SK-N-SH (cell line): ENCODE results near the gene RFX4. TPM values are rescaled to one million over a fixed set of nuclear protein-coding genes. Genes with fewer than 3 reads are reported as not detected.

Experiments used
- CTCF ChIA-PET: fragments of 300-600, 350-600 bp; formaldehyde crosslinking; extraction: SDS; loops from one replicate; lab custom pipeline; 2021; lab: Yijun Ruan, JAX
- POLR2A ChIA-PET: fragments of 350-600 bp; sonication (Branson Sonifier 250); formaldehyde crosslinking; extraction: SDS; loops from one replicate; lab custom pipeline; 2020; ENCODE audit warnings: antibody characterized with exemption, inconsistent platforms; lab: Yijun Ruan, JAX
- DNase-seq: peaks from one replicate; pipeline ENCODE4 v3.0.0; 2012
- H2AFZ ChIP-seq: fragments of 200-600 bp; sonication (generic); 2 replicates; pipeline ENCODE4 v1.8.1; 2016; ENCODE audit warnings: antibody characterized with exemption, mild to moderate bottlenecking, low read depth
- H3F3A ChIP-seq: fragments of 200-600 bp; sonication (generic); replicated peaks from 2 replicates; pipeline ENCODE3; 2016; ENCODE audit warnings: antibody characterized with exemption, mild to moderate bottlenecking; ENCODE audit not compliant: insufficient read depth
- H3K27ac ChIP-seq, 2 experiments: fragments of 200-500 bp in 1 of 2; fragments of 200-600 bp in 1 of 2; sonication (Bioruptor generic) in 1 of 2; sonication (generic), shearing (Covaris generic) in 1 of 2; 2 replicates each; pipeline versions ENCODE4 v1.5.1 to v1.6.1; 2014 to 2016; ENCODE audit warnings: low read depth in 2 of 2, inconsistent platforms in 1 of 2, low read length in 1 of 2, mild to moderate bottlenecking in 1 of 2, mixed read lengths in 1 of 2
- H3K27me3 ChIP-seq: fragments of 200-600 bp; sonication (generic), shearing (Covaris generic); 2 replicates; pipeline ENCODE4 v1.6.1; 2016; ENCODE audit warnings: mixed run types; ENCODE audit not compliant: insufficient read depth
- H3K36me3 ChIP-seq, 2 experiments: fragments of 200-500 bp in 1 of 2; fragments of 200-600 bp in 1 of 2; sonication (Bioruptor generic) in 1 of 2; sonication (generic) in 1 of 2; replicated peaks in 1 of 2; 2 replicates each; pipeline versions ENCODE3 to v1.5.1; 2014 to 2016; ENCODE audit warnings: low read length in 1 of 2, mild to moderate bottlenecking in 1 of 2; ENCODE audit not compliant: insufficient read depth in 2 of 2, control insufficient read depth in 1 of 2
- H3K4me1 ChIP-seq, 2 experiments: fragments of 200-500 bp in 1 of 2; fragments of 200-600 bp in 1 of 2; sonication (Bioruptor generic) in 1 of 2; sonication (generic), shearing (Covaris generic) in 1 of 2; 2 replicates each; pipeline versions ENCODE4 v1.5.1 to v1.6.1; 2014 to 2016; ENCODE audit warnings: low read depth in 1 of 2, low read length in 1 of 2, mixed run types in 1 of 2; ENCODE audit not compliant: insufficient read depth in 2 of 2, control insufficient read depth in 1 of 2
- H3K4me2 ChIP-seq: fragments of 200-600 bp; sonication (generic), shearing (Covaris generic); 2 replicates; pipeline ENCODE4 v1.6.1; 2017; ENCODE audit warnings: mixed run types
- H3K4me3 ChIP-seq, 2 experiments: fragments of 200-500 bp in 1 of 2; fragments of 200-600 bp in 1 of 2; sonication (Bioruptor generic) in 1 of 2; sonication (generic), shearing (Covaris generic) in 1 of 2; 2 replicates each; pipeline versions ENCODE4 v1.5.1 to v1.8.1; 2014 to 2016; ENCODE audit warnings: low read depth in 2 of 2, inconsistent platforms in 1 of 2, low read length in 1 of 2, mild to moderate bottlenecking in 1 of 2, mixed read lengths in 1 of 2, moderate library complexity in 1 of 2
- H3K79me2 ChIP-seq: fragments of 200-600 bp; sonication (generic); 2 replicates; pipeline ENCODE4 v1.8.1; 2017; ENCODE audit warnings: mild to moderate bottlenecking; ENCODE audit not compliant: insufficient read depth
- H3K9ac ChIP-seq: fragments of 200-600 bp; sonication (generic); 2 replicates; pipeline ENCODE4 v1.6.1; 2017; ENCODE audit warnings: mixed run types
- H3K9me2 ChIP-seq: fragments of 200-600 bp; sonication (generic); 2 replicates; pipeline ENCODE4 v1.6.1; 2017; ENCODE audit warnings: mixed run types
- H3K9me3 ChIP-seq: fragments of 200-600 bp; sonication (generic); 2 replicates; pipeline ENCODE4 v1.6.1; 2017; ENCODE audit warnings: mixed run types, mild to moderate bottlenecking, moderate library complexity
- H4K20me1 ChIP-seq: fragments of 200-600 bp; sonication (generic); 2 replicates; pipeline ENCODE4 v1.6.1; 2017; ENCODE audit warnings: mild to moderate bottlenecking, mixed run types; ENCODE audit not compliant: insufficient read depth
- ELF1 ChIP-seq: IDR thresholded peaks from 2 replicates; pipeline ENCODE4 v1.4.0; 2012
- EP300 ChIP-seq, 2 experiments: IDR thresholded peaks; 2 replicates each; pipeline versions ENCODE4 v1.4.0 to v1.6.1; 2012; ENCODE audit warnings: borderline replicate concordance in 1 of 2, low read depth in 1 of 2, low read length in 1 of 2
- IRF3 ChIP-seq: fragments of 150-350 bp; IDR thresholded peaks from 2 replicates; pipeline ENCODE4 v1.6.1; 2016; ENCODE audit warnings: mild to moderate bottlenecking, low read depth, low read length
- JUND ChIP-seq: IDR thresholded peaks from 2 replicates; pipeline ENCODE4 v1.4.0; 2012
- POLR2AphosphoS5 ChIP-seq: IDR thresholded peaks from 2 replicates; pipeline ENCODE4 v1.6.1; 2012; ENCODE audit warnings: low read depth, low read length
- RCOR1 ChIP-seq: fragments of 150-350 bp; IDR thresholded peaks from 2 replicates; pipeline ENCODE4 v1.6.1; 2017; ENCODE audit warnings: antibody characterized with exemption, low read length
- RFX5 ChIP-seq: IDR thresholded peaks from 2 replicates; pipeline ENCODE4 v1.6.1; 2012; ENCODE audit warnings: mild to moderate bottlenecking, improper control_type of control experiment, low read length
- RXRA ChIP-seq: IDR thresholded peaks from 2 replicates; pipeline ENCODE4 v1.4.0; 2012; ENCODE audit warnings: low read depth, mild to moderate bottlenecking, borderline replicate concordance
- TCF12 ChIP-seq: IDR thresholded peaks from 2 replicates; pipeline ENCODE4 v1.4.0; 2012
- USF2 ChIP-seq: fragments of 150-350 bp; IDR thresholded peaks from 2 replicates; pipeline ENCODE4 v1.6.1; 2017; ENCODE audit warnings: antibody characterized with exemption, low read length, low read depth, borderline replicate concordance
- WGBS: methylation state at CpG from one replicate; pipeline ENCODE4 v1.1.6; 2017; ENCODE audit warnings: low lambda C conversion rate; 5-methylcytosine and 5-hydroxymethylcytosine counted together
- polyA plus RNA-seq, 3 experiments: library from polyadenylated mRNA; depleted of rRNA; stranded (reverse); fragments of >200 nt; gene quantifications; 2 replicates each; pipeline ENCODE4 v1.2.3, GENCODE V29; 2012

Gene RFX4
- polyA plus RNA-seq, 1 of the 3 experiments (the other 2 are of a cell fraction) = not detected

- H3K79me2 ChIP-seq = no peaks in the 10 kb centered on the region
- no peak overlapping the region for H3K27ac ChIP-seq
- no peaks in the 10 kb centered on the region for H3K4me1 ChIP-seq
- H3K9me3 ChIP-seq = no peaks in the 10 kb centered on the region
- no peak overlapping the region for H3K4me2 ChIP-seq
- TF ChIP-seq POLR2AphosphoS5 = no peak
- DNase-seq = no peak
- WGBS = 76% methylated on average over 10 of the region's 10 CpGs
- no peaks in the 10 kb centered on the region for H4K20me1 ChIP-seq
- no peak overlapping the region for H3K9ac ChIP-seq
- H3K36me3 ChIP-seq = no peaks in the 10 kb centered on the region
- ChIA-PET POLR2A (no interaction called here), CTCF (interaction anchor here (0.6 kb wide), 1 partner anchor 18 kb away, joined by 3 read pairs; no protein-coding TSS in a partner anchor)
- no peaks in the 10 kb centered on the region for H3K9me2 ChIP-seq
- no peak overlapping the region for H2AFZ ChIP-seq
- H3K27me3 ChIP-seq = no peaks in the 10 kb centered on the region
- no peaks in the 10 kb centered on the region for H3F3A ChIP-seq
- H3K4me3 ChIP-seq = no peak overlapping the region
Measured at GRCh38 chr12:106710143-106710893, 127.5 kb downstream of the RFX4 start.

GRCh38 chr12:106711316-106711715 lies 128.5 kb downstream of the RFX4 start:
- DNase-seq = no peak
- Histone ChIP-seq H3K36me3 (no peaks in the 10 kb centered on the region), H4K20me1 (no peaks in the 10 kb centered on the region), H3K79me2 (no peaks in the 10 kb centered on the region), H3F3A (no peaks in the 10 kb centered on the region), H3K27ac (no peak overlapping the region), H3K9me2 (no peaks in the 10 kb centered on the region), H3K4me2 (no peak overlapping the region), H3K4me3 (no peak overlapping the region), H3K4me1 (no peaks in the 10 kb centered on the region), H3K9ac (no peak overlapping the region), H3K9me3 (no peaks in the 10 kb centered on the region), H3K27me3 (no peaks in the 10 kb centered on the region), H2AFZ (no peak overlapping the region)
- no peak for TF ChIP-seq TCF12
- TF ChIP-seq RFX5 = no peak
- no peak for TF ChIP-seq JUND
- TF ChIP-seq RXRA = no peak
- no peak for TF ChIP-seq IRF3
- TF ChIP-seq EP300 (IDR thresholded peaks at IDR 0.05; ENCODE audit: borderline replicate concordance in 1 of 2, low read depth in 1 of 2, low read length in 1 of 2) = no peak
- CTCF ChIA-PET = no interaction called here
- POLR2A ChIA-PET = no interaction called here
- 78% methylated on average over 3 of the region's 3 CpGs for WGBS

- ChIA-PET CTCF (no interaction called here), POLR2A (no interaction called here)
- no peak for TF ChIP-seq ELF1
- no peak for TF ChIP-seq USF2
- no peak for TF ChIP-seq RCOR1
Measured at GRCh38 chr12:106712768-106713167, 130.0 kb downstream of the RFX4 start.

More at GRCh38 chr12:106712768-106713167, 130.0 kb downstream of the RFX4 start:
- Histone ChIP-seq H3K27ac (no peak overlapping the region), H3K4me1 (no peaks in the 10 kb centered on the region), H4K20me1 (no peaks in the 10 kb centered on the region), H2AFZ (no peak overlapping the region), H3K9ac (no peak overlapping the region), H3K36me3 (no peaks in the 10 kb centered on the region), H3F3A (no peaks in the 10 kb centered on the region), H3K4me3 (no peak overlapping the region), H3K79me2 (no peaks in the 10 kb centered on the region), H3K27me3 (no peaks in the 10 kb centered on the region), H3K9me2 (no peaks in the 10 kb centered on the region), H3K4me2 (no peak overlapping the region), H3K9me3 (no peaks in the 10 kb centered on the region)
- WGBS = 86% methylated on average over 8 of the region's 8 CpGs
- no peak for DNase-seq
